K562 (cell line): ENCODE data around the gene EEFSEC.

Experiments
- ARID4B ChIP-seq: sonication (generic); formaldehyde crosslinking; IDR thresholded peaks from 2 replicates; pipeline ENCODE4 v1.8.0; 2022; ENCODE audit warnings: mild to moderate bottlenecking, missing genetic modification reagents
- CBX8 ChIP-seq: fragments of 200-600 bp; sonication (generic); IDR thresholded peaks from 2 replicates; pipeline ENCODE4 v1.6.1; 2012; ENCODE audit warnings: borderline replicate concordance, mixed run types, low read depth, mild to moderate bottlenecking, moderate library complexity, mixed read lengths, low read length, control low read depth, inconsistent platforms; ENCODE audit not compliant: poor library complexity, severe bottlenecking; ENCODE audit errors: extremely low read depth
- CREB3L1 ChIP-seq: fragments of 450-650 bp; IDR thresholded peaks from 2 replicates; pipeline ENCODE4 v1.6.1; 2014; ENCODE audit warnings: low read depth, mild to moderate bottlenecking, moderate library complexity, borderline replicate concordance
- CTCF ChIP-seq, 3 experiments: IDR thresholded peaks in 2 of 3; conservative IDR thresholded peaks in 1 of 3; 2 replicates each; pipeline ENCODE4 v1.5.1; 2011 to 2012; ENCODE audit warnings: low read length in 3 of 3, mild to moderate bottlenecking in 3 of 3, control low read depth in 2 of 3, improper control_type of control experiment in 1 of 3, inconsistent platforms in 1 of 3, low read depth in 1 of 3, mixed read lengths in 1 of 3, moderate library complexity in 1 of 3; ENCODE audit not compliant: insufficient read depth in 2 of 3
- ESRRA ChIP-seq: fragments of 450-650 bp; IDR thresholded peaks from 2 replicates; pipeline ENCODE4 v1.6.1; 2014; ENCODE audit warnings: low read depth, mild to moderate bottlenecking, moderate library complexity, borderline replicate concordance
- HDAC6 ChIP-seq: IDR thresholded peaks from 2 replicates; pipeline ENCODE4 v1.6.1; 2012; ENCODE audit warnings: low read depth, mild to moderate bottlenecking, control low read depth, inconsistent platforms, low read length, moderate library complexity
- MAFF ChIP-seq: IDR thresholded peaks from 2 replicates; pipeline ENCODE4 v1.6.1; 2012; ENCODE audit warnings: low read length, improper control_type of control experiment
- NR2C2 ChIP-seq, 2 experiments: fragments of 200-800 bp in 1 of 2; sonication (Bioruptor generic) in 1 of 2; sonication (generic) in 1 of 2; formaldehyde crosslinking in 1 of 2; IDR thresholded peaks; 2 replicates each; pipeline versions ENCODE4 v1.6.1 to v1.8.0; 2016 to 2022; ENCODE audit warnings: mild to moderate bottlenecking in 1 of 2, missing compliant biosample characterization in 1 of 2, missing genetic modification characterization in 1 of 2, missing genetic modification reagents in 1 of 2
- PHTF2 ChIP-seq: fragments of 250-450 bp; sonication (Bioruptor Pico); IDR thresholded peaks from 2 replicates; pipeline ENCODE4 v1.5.0; 2021; ENCODE audit warnings: mild to moderate bottlenecking
- POLR2AphosphoS5 ChIP-seq: IDR thresholded peaks from 2 replicates; pipeline ENCODE4 v1.6.1; 2011; ENCODE audit warnings: mild to moderate bottlenecking, low read depth, low read length, moderate library complexity; ENCODE audit not compliant: control insufficient read depth, insufficient read depth
- SMC3 ChIP-seq: conservative IDR thresholded peaks from 2 replicates; pipeline ENCODE4 v1.6.1; 2011; ENCODE audit warnings: low read depth, low read length, improper control_type of control experiment; ENCODE audit not compliant: insufficient read depth
- TAF7 ChIP-seq: fragments of 450-650 bp; IDR thresholded peaks from 2 replicates; pipeline ENCODE4 v1.6.1; 2016; ENCODE audit warnings: missing genetic modification characterization, missing compliant biosample characterization
- TCF7 ChIP-seq: sonication (generic); IDR thresholded peaks from 2 replicates; pipeline ENCODE4 v1.6.1; 2016; ENCODE audit warnings: antibody characterized with exemption, borderline replicate concordance
- ZNF212 ChIP-seq: fragments of 450-650 bp; formaldehyde crosslinking; IDR thresholded peaks from 2 replicates; pipeline ENCODE4 v1.4.0; 2020; ENCODE audit warnings: mild to moderate bottlenecking

GRCh38 chr3:128131897-128132646, 21.2 kb upstream of the EEFSEC start:
- TF ChIP-seq CTCF (IDR thresholded peaks at IDR 0.05 in 2 of 3, conservative IDR thresholded peaks at IDR 0.05 in 1 of 3; ENCODE audit: insufficient read depth in 2 of 3, low read depth in 1 of 3, low read length in 3 of 3), result no peak
- TF ChIP-seq POLR2AphosphoS5, result no peak
- no peak for TF ChIP-seq HDAC6
- no peak for TF ChIP-seq SMC3
- no peak for TF ChIP-seq ARID4B (CRISPR knock-in tag)
- no peak for TF ChIP-seq CREB3L1
- TF ChIP-seq TAF7 (tag), result no peak
- TF ChIP-seq ESRRA, result no peak
- TF ChIP-seq PHTF2 (CRISPR knock-in tag), result no peak
- TF ChIP-seq MAFF, result no peak
- no peak for TF ChIP-seq NR2C2 (CRISPR knock-in tag; IDR thresholded peaks at IDR 0.05)
- TF ChIP-seq NR2C2 (tag; IDR thresholded peaks at IDR 0.05), result no peak
- TF ChIP-seq TCF7, result no peak
- TF ChIP-seq ZNF212, result no peak
- no peak for TF ChIP-seq CBX8
